IMR-90 (cell line): ENCODE data around the gene OR56B4. TPM values are rescaled to one million over a fixed set of nuclear protein-coding genes. Genes with fewer than 3 reads are reported as not detected.

ENCODE experiments used
- ATAC-seq: fragments of 200-7000 bp; cut with Tn5 transposase; 2 replicates; pipeline ENCODE4 v1.9.1; 2020; ENCODE audit warnings: low read depth, mild to moderate bottlenecking, moderate library complexity
- BruUV-seq: library from RNA; stranded (reverse); fragments of 400-500 nt; replicated peaks from 2 replicates; lab custom pipeline; 2021; lab: Mats Ljungman, UMichigan
- CTCF ChIA-PET: fragments of 300-600 bp; formaldehyde crosslinking; extraction: SDS; loops from one replicate; lab custom pipeline; 2021; ENCODE audit warnings: antibody characterized with exemption; lab: Yijun Ruan, JAX
- POLR2A ChIA-PET: fragments of 300-600 bp; sonication (Branson Sonifier 250); formaldehyde crosslinking; loops from one replicate; lab custom pipeline; 2022; ENCODE audit warnings: antibody characterized with exemption; ENCODE audit not compliant: unreplicated experiment; lab: Charles Lee
- DNase-seq: peaks from one replicate; pipeline ENCODE4 v3.0.0; 2013
- H2AFZ ChIP-seq: replicated peaks from 2 replicates; pipeline ENCODE3; 2013; ENCODE audit warnings: low read length, mild to moderate bottlenecking; ENCODE audit not compliant: poor library complexity
- H2AK5ac ChIP-seq: 2 replicates; pipeline ENCODE4 v1.6.1; 2013; ENCODE audit warnings: low read depth, low read length, inconsistent platforms
- H2AK9ac ChIP-seq: replicated peaks from 2 replicates; pipeline ENCODE3; 2013; ENCODE audit warnings: mild to moderate bottlenecking, low read depth, low read length, moderate library complexity; ENCODE audit not compliant: poor library complexity
- H2BK120ac ChIP-seq: 2 replicates; pipeline ENCODE4 v1.6.1; 2013; ENCODE audit warnings: low read depth, low read length, inconsistent platforms
- H2BK15ac ChIP-seq: 3 replicates; pipeline ENCODE4 v1.6.1; 2013; ENCODE audit warnings: low read depth, low read length, inconsistent platforms
- H2BK20ac ChIP-seq: 2 replicates; pipeline ENCODE4 v1.6.1; 2013; ENCODE audit warnings: low read depth, mild to moderate bottlenecking, inconsistent platforms, low read length, moderate library complexity
- H2BK5ac ChIP-seq: 2 replicates; pipeline ENCODE4 v1.6.1; 2013; ENCODE audit warnings: mild to moderate bottlenecking, low read depth, low read length, inconsistent platforms; ENCODE audit not compliant: poor library complexity, severe bottlenecking
- H3K14ac ChIP-seq: replicated peaks from 2 replicates; pipeline ENCODE4 v1.6.1; 2013; ENCODE audit warnings: low read depth, low read length, inconsistent platforms
- H3K18ac ChIP-seq: 2 replicates; pipeline ENCODE4 v1.6.1; 2013; ENCODE audit warnings: low read depth, low read length, control low read depth
- H3K23ac ChIP-seq: 2 replicates; pipeline ENCODE4 v1.6.1; 2013; ENCODE audit warnings: low read depth, low read length, inconsistent platforms
- H3K27ac ChIP-seq: 2 replicates; pipeline ENCODE4 v1.5.1; 2013; ENCODE audit warnings: mild to moderate bottlenecking, control low read depth, low read length; ENCODE audit not compliant: insufficient read depth
- H3K27me3 ChIP-seq: 2 replicates; pipeline ENCODE4 v1.6.1; 2013; ENCODE audit warnings: low read length; ENCODE audit not compliant: control insufficient read depth, insufficient read depth
- H3K36me3 ChIP-seq: 2 replicates; pipeline ENCODE4 v1.6.1; 2013; ENCODE audit warnings: low read length, mixed read lengths; ENCODE audit not compliant: control insufficient read depth, insufficient read depth
- H3K4ac ChIP-seq: 2 replicates; pipeline ENCODE4 v1.6.1; 2013; ENCODE audit warnings: low read depth, low read length, inconsistent platforms
- H3K4me1 ChIP-seq: 2 replicates; pipeline ENCODE4 v1.6.1; 2013; ENCODE audit warnings: low read length, mixed read lengths; ENCODE audit not compliant: control insufficient read depth, insufficient read depth
- H3K4me2 ChIP-seq: 2 replicates; pipeline ENCODE4 v1.6.1; 2013; ENCODE audit warnings: low read depth, mild to moderate bottlenecking, control low read depth, low read length, moderate library complexity
- H3K4me3 ChIP-seq: 2 replicates; pipeline ENCODE4 v1.5.1; 2013; ENCODE audit warnings: low read depth, mild to moderate bottlenecking, control low read depth, low read length, moderate library complexity; ENCODE audit not compliant: insufficient read depth
- H3K56ac ChIP-seq: 2 replicates; pipeline ENCODE4 v1.6.1; 2013; ENCODE audit warnings: low read length, inconsistent platforms; ENCODE audit not compliant: insufficient read depth; ENCODE audit errors: extremely low read depth
- H3K79me1 ChIP-seq, 2 experiments: 2 replicates each; pipeline ENCODE4 v1.6.1; 2013; ENCODE audit warnings: low read length in 2 of 2, inconsistent platforms in 1 of 2, low read depth in 1 of 2
- H3K9ac ChIP-seq: 2 replicates; pipeline ENCODE4 v1.6.1; 2013; ENCODE audit warnings: low read depth, low read length, control low read depth
- H3K9me1 ChIP-seq: 2 replicates; pipeline ENCODE4 v1.6.1; 2013; ENCODE audit warnings: low read length, inconsistent platforms; ENCODE audit not compliant: insufficient read depth
- H3K9me3 ChIP-seq: 2 replicates; pipeline ENCODE4 v1.6.1; 2013; ENCODE audit warnings: low read length; ENCODE audit not compliant: control insufficient read depth, insufficient read depth
- H4K20me1 ChIP-seq: 2 replicates; pipeline ENCODE4 v1.6.1; 2013; ENCODE audit warnings: low read length, inconsistent platforms; ENCODE audit not compliant: insufficient read depth
- H4K5ac ChIP-seq: 2 replicates; pipeline ENCODE4 v1.6.1; 2013; ENCODE audit warnings: mild to moderate bottlenecking, low read depth, low read length, control low read depth
- H4K8ac ChIP-seq, 2 experiments: 2 replicates each; pipeline ENCODE4 v1.6.1; 2013; ENCODE audit warnings: low read depth in 2 of 2, low read length in 2 of 2, control low read depth in 1 of 2, inconsistent platforms in 1 of 2
- H4K91ac ChIP-seq: 2 replicates; pipeline ENCODE4 v1.6.1; 2013; ENCODE audit warnings: low read depth, low read length, inconsistent platforms; ENCODE audit not compliant: insufficient read depth
- CEBPB ChIP-seq: IDR thresholded peaks from 2 replicates; pipeline ENCODE4 v1.6.1; 2012; ENCODE audit warnings: low read depth, low read length, improper control_type of control experiment
- ELK1 ChIP-seq: fragments of 150-350 bp; IDR thresholded peaks from 2 replicates; pipeline ENCODE4 v1.6.1; 2016; ENCODE audit warnings: low read depth, mild to moderate bottlenecking, low read length, moderate library complexity, borderline replicate concordance
- FOS ChIP-seq: fragments of 150-350 bp; IDR thresholded peaks from 2 replicates; pipeline ENCODE4 v1.6.1; 2016; ENCODE audit warnings: low read depth, low read length
- MAFK ChIP-seq: IDR thresholded peaks from 2 replicates; pipeline ENCODE4 v1.6.1; 2012; ENCODE audit warnings: low read depth, low read length, improper control_type of control experiment
- MAZ ChIP-seq: IDR thresholded peaks from 2 replicates; pipeline ENCODE4 v1.6.1; 2012; ENCODE audit warnings: low read depth, mild to moderate bottlenecking, low read length, improper control_type of control experiment, moderate library complexity, borderline replicate concordance
- MXI1 ChIP-seq: IDR thresholded peaks from 2 replicates; pipeline ENCODE4 v1.6.1; 2012; ENCODE audit warnings: low read depth, mild to moderate bottlenecking, low read length, moderate library complexity, borderline replicate concordance
- NFE2L2 ChIP-seq: fragments of 150-350 bp; IDR thresholded peaks from 2 replicates; pipeline ENCODE4 v1.6.1; 2016; ENCODE audit warnings: low read depth, mild to moderate bottlenecking, low read length
- POLR2A ChIP-seq: IDR thresholded peaks from 2 replicates; pipeline ENCODE4 v1.6.1; 2012; ENCODE audit warnings: mild to moderate bottlenecking, low read depth, low read length
- RAD21 ChIP-seq: IDR thresholded peaks from 2 replicates; pipeline ENCODE4 v1.6.1; 2012; ENCODE audit warnings: low read length, improper control_type of control experiment
- RCOR1 ChIP-seq: IDR thresholded peaks from 2 replicates; pipeline ENCODE4 v1.6.1; 2012; ENCODE audit warnings: mild to moderate bottlenecking, low read length, improper control_type of control experiment; ENCODE audit not compliant: insufficient replicate concordance
- RFX5 ChIP-seq: IDR thresholded peaks from 2 replicates; pipeline ENCODE4 v1.8.0; 2012; ENCODE audit warnings: low read depth, mild to moderate bottlenecking, low read length, moderate library complexity
- USF2 ChIP-seq: fragments of 150-350 bp; IDR thresholded peaks from 2 replicates; pipeline ENCODE4 v1.6.1; 2017; ENCODE audit warnings: mild to moderate bottlenecking, antibody characterized with exemption, low read length, low read depth
- WGBS, 2 experiments: methylation state at CpG; one replicate each; pipeline versions ENCODE4 v1.1.5 to v1.1.7; 2013; ENCODE audit warnings: missing lambda C conversion rate in 2 of 2; ENCODE audit not compliant: insufficient read length in 1 of 2; ENCODE audit errors: extremely low coverage in 2 of 2; 5-methylcytosine and 5-hydroxymethylcytosine counted together
- dilution Hi-C: fragments of 300-500 bp; cut with HindIII; formaldehyde crosslinking; loops from one replicate; pipeline ENCODE4 v1.14.3; 2018; ENCODE audit warnings: low sequenced_read_pairs; ENCODE audit not compliant: unreplicated experiment
- in situ Hi-C: fragments of 300-500 bp; cut with MboI; formaldehyde crosslinking; loops from 3 replicates; pipeline ENCODE4 v1.14.3; 2019; ENCODE audit warnings: low sequenced_read_pairs, inconsistent platforms, mixed read lengths
- intact Hi-C: fragments of 100-400 bp; cut with micrococcal nuclease; formaldehyde crosslinking; loops from 2 replicates; pipeline ENCODE4 v1.10.0; 2022
- polyA plus RNA-seq, 3 experiments: library from polyadenylated mRNA; depleted of rRNA; stranded (reverse); fragments of >200 nt; gene quantifications; 2 replicates each; pipeline ENCODE4 v1.2.3, GENCODE V29; 2012; ENCODE audit warnings: low replicate concordance in 1 of 3
- total RNA-seq: library from RNA; depleted of rRNA; stranded (reverse); fragments of >200 nt; gene quantifications from 2 replicates; pipeline ENCODE4 v1.2.3, GENCODE V29; 2012

The OR56B4 gene
- total and polyA plus RNA-seq, 2 of the 4 experiments (the other 2 are of a cell fraction): not detected

- H3K9me1 ChIP-seq: no peaks in the 10 kb centered on the region
- H3K9me3 ChIP-seq: no peaks in the 10 kb centered on the region
- no peak overlapping the region for H2BK20ac ChIP-seq
- ATAC-seq (no peak), DNase-seq (no peak)
- H3K14ac ChIP-seq: no peak overlapping the region
- H2AK9ac ChIP-seq: no peak overlapping the region
- H4K8ac ChIP-seq: no peak overlapping the region
- in situ Hi-C loops (no loop called here), intact Hi-C loops (no loop called here), dilution Hi-C loops (no loop called here)
- TF ChIP-seq USF2 (no peak), RFX5 (no peak), RAD21 (no peak), MXI1 (no peak), MAFK (no peak), CEBPB (no peak), NFE2L2 (no peak), MAZ (no peak), RCOR1 (no peak), ELK1 (no peak), FOS (no peak), POLR2A (no peak)
- no peak overlapping the region for H2BK15ac ChIP-seq
- H3K4ac ChIP-seq: no peak overlapping the region
- H3K23ac ChIP-seq: no peak overlapping the region
- H3K56ac ChIP-seq: no peak overlapping the region
- H2AFZ ChIP-seq: no peak overlapping the region
- H3K9ac ChIP-seq: no peak overlapping the region
- no peak overlapping the region for H2BK5ac ChIP-seq
- no peaks in the 10 kb centered on the region for H3K79me1 ChIP-seq
- no peak overlapping the region for H3K4me2 ChIP-seq
- no peak overlapping the region for H3K27ac ChIP-seq
- H2AK5ac ChIP-seq: no peak overlapping the region
- H4K20me1 ChIP-seq: no peaks in the 10 kb centered on the region
- H2BK120ac ChIP-seq: no peak overlapping the region
- ChIA-PET POLR2A (no interaction called here), CTCF (no interaction called here)
- H3K27me3 ChIP-seq: no peaks in the 10 kb centered on the region
- no peak overlapping the region for H4K91ac ChIP-seq
- no peak overlapping the region for H4K5ac ChIP-seq
- H3K18ac ChIP-seq: no peak overlapping the region
- 27% methylated on average over 3 of the region's 4 CpGs; no CpG with 5 or more reads in 1 of the 2 experiments for WGBS, 2 experiments
- BruUV-seq: no TSS peak
- H3K4me1 ChIP-seq: no peaks in the 10 kb centered on the region
- H3K4me3 ChIP-seq: no peak overlapping the region
- no peaks in the 10 kb centered on the region for H3K36me3 ChIP-seq
Observed at GRCh38 chr11:6067502-6067901, 40.0 kb upstream of the OR56B4 start.
